HFFc6 (cell line): Measurements from ENCODE around the gene VPS9D1. TPM values are rescaled to one million over a fixed set of nuclear protein-coding genes. Genes with fewer than 3 reads are reported as not detected.

Experiments
- DNase-seq: peaks from one replicate; pipeline ENCODE4 v3.0.0-alpha.2; 2018
- H3K27ac Mint-ChIP-seq: 2 replicates; pipeline ENCODE4 v1.8.0; 2020; ENCODE audit warnings: mild to moderate bottlenecking, mixed read lengths
- H3K27me3 Mint-ChIP-seq: 2 replicates; pipeline ENCODE4 v1.8.0; 2021; ENCODE audit warnings: mild to moderate bottlenecking, moderate library complexity, mixed read lengths; ENCODE audit not compliant: insufficient read depth
- H3K36me3 Mint-ChIP-seq: 2 replicates; pipeline ENCODE4 v1.8.0; 2021; ENCODE audit warnings: low read depth, mixed read lengths
- H3K4me1 Mint-ChIP-seq: 2 replicates; pipeline ENCODE4 v1.8.0; 2020; ENCODE audit warnings: low read depth, mixed read lengths
- H3K4me3 Mint-ChIP-seq: 2 replicates; pipeline ENCODE4 v1.8.0; 2020; ENCODE audit warnings: mild to moderate bottlenecking, moderate library complexity, mixed read lengths
- H3K9me3 Mint-ChIP-seq: 2 replicates; pipeline ENCODE4 v1.8.0; 2020; ENCODE audit warnings: mild to moderate bottlenecking, mixed read lengths
- CTCF ChIP-seq: fragments of 200-600 bp; sonication (generic); IDR thresholded peaks from 2 replicates; pipeline ENCODE4 v1.5.0; 2021; ENCODE audit warnings: antibody characterized with exemption, mild to moderate bottlenecking
- total RNA-seq, 6 experiments: library from RNA; stranded (reverse); fragmentation: NEBNext Ultra II Directional; extraction: Animal tissue kit (Norgen Biotek cat#: 25700); gene quantifications; 2 replicates in 1 of 6; 3 replicates in 5 of 6; pipeline ENCODE4 v1.2.3, GENCODE V29; 2021

Gene VPS9D1
- total RNA-seq, 6 experiments from 2014 or later, result 12.7 to 19.3 (median 16.1) TPM

DNA sequence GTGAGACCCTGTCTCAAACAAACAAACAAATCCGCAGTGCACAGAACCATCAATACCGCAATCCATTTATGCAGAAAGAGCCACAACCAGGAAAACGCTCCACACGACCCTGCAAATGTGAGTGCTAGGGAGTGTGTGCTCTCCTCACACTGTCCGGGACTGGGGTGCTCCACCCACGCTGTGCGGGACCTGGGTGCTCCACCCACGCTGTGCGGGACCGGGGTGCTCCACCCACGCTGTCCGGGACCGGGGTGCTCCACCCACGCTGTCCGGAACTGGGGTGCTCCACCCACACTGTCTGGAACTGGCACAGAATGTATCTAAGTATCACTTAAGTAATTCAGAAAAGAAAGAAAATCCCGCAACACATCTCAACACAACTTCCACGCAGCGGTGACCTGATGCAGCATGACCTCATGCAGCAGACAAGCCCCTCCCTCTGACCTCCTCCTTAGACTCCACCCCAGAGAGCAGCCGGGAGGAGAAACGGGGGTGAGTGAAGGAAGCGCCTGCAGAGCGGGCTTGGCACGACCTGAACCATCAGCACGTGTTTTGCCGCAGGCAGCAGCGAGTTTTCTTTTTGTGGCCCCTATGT lies 39.1 kb upstream of the VPS9D1 start:
- Mint-ChIP-seq H3K36me3 (peaks cover 15% of the 10 kb centered on the region; the same call in 1 of the 2 replicates), H3K9me3 (no peaks in the 10 kb centered on the region), H3K27ac (no peak overlapping the region), H3K4me3 (no peak overlapping the region), H3K27me3 (no peaks in the 10 kb centered on the region), H3K4me1 (no peaks in the 10 kb centered on the region)
- no peak for DNase-seq
- no peak for TF ChIP-seq CTCF

DNA sequence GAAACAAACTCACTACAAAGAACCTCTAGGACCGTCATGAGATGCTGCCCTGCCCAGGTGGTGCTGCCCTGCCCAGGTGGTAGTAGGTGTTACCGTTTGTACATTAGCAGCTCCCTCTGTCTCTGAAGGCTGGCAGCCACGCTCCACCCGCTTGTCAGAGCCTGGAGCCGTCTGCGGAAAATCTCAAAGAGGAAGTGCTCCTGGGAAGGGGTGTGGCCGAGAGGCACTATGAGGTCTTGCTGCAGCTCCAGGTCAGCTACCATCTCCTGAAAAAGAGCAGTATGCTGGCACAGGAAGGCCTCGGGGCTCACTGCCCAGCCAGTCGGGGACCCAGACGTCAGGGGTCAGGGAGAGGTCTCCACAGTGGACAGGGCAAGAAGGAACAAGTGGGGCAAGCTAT lies 28.9 kb upstream of the VPS9D1 start:
- Mint-ChIP-seq H3K4me3 (no peak overlapping the region), H3K9me3 (no peaks in the 10 kb centered on the region), H3K27me3 (peaks cover 4% of the 10 kb centered on the region), H3K27ac (no peak overlapping the region), H3K4me1 (no peaks in the 10 kb centered on the region), H3K36me3 (peaks cover 14% of the 10 kb centered on the region; the same call in 1 of the 2 replicates)
- TF ChIP-seq CTCF, result no peak
- no peak for DNase-seq

DNA sequence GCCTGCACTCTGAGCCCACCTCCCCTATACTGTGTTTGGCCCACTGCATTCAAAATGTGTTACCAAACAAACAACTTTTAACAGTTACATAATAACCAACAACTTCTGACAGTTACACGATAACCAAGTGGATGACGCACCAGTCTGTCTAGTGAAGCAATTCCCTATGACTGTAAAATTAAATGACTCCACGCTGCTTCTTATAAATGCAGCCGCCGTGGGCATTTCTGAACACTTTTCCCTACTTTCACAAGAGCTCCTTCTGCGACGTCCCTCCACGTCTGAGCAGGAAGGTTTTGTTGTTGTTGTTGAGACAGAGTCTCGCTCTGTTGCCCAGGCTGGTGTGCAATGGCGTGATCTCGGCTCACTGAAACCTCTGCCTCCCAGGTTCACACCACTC lies 28.2 kb upstream of the VPS9D1 start:
- Mint-ChIP-seq H3K27me3 (peaks cover 6% of the 10 kb centered on the region), H3K36me3 (peaks cover 14% of the 10 kb centered on the region; the same call in 1 of the 2 replicates), H3K4me3 (no peak overlapping the region), H3K9me3 (no peaks in the 10 kb centered on the region), H3K4me1 (no peaks in the 10 kb centered on the region), H3K27ac (no peak overlapping the region)
- DNase-seq, result no peak
- TF ChIP-seq CTCF, result no peak

DNA sequence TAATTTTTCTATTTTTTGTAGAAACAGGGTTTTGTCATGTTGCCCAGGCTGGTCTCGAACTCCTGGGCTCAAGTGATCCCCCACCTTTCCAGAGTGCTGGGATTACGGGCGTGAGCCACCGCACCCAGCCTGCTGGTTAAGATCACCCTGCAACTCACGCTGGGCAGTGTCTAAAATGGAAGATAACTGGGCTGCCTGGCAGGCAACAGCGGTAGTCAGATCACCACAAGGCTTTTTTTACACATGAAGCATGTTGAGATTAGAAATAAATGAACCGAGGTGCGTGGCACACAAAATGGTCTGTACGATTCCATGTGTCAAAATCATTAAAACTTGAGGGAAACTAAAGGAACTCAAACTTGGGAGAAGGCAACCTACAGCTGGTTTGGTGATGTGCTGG lies 27.4 kb upstream of the VPS9D1 start:
- H3K36me3 Mint-ChIP-seq, result peaks cover 10% of the 10 kb centered on the region; the same call in 1 of the 2 replicates
- peaks cover 6% of the 10 kb centered on the region for H3K27me3 Mint-ChIP-seq
- H3K4me3 Mint-ChIP-seq, result no peak overlapping the region
- TF ChIP-seq CTCF, result no peak
- H3K4me1 Mint-ChIP-seq, result no peaks in the 10 kb centered on the region
- no peak for DNase-seq
- no peak overlapping the region for H3K27ac Mint-ChIP-seq
- no peaks in the 10 kb centered on the region for H3K9me3 Mint-ChIP-seq

DNA sequence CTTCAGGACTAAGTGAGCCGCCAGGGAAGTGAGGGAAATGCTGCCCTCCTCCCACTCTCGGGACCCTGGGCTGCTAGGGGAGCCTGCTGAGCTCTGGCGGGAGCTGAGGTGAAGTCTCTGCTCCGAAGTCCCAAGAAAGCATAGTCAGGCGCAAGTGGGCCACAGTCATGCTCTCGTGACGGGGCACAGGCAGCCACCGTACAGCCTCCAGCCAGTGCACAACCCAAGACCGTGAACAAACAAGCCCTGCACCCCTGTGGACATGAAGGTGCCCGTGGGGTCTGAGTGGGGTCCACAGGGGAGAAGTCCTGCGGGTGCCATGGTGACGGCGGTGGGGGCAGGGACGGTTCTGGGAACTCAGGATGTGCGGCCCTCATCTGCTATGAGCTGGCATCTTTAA lies 25.3 kb upstream of the VPS9D1 start:
- no peak overlapping the region for H3K4me3 Mint-ChIP-seq
- peaks cover 9% of the 10 kb centered on the region; the same call in 1 of the 2 replicates for H3K36me3 Mint-ChIP-seq
- TF ChIP-seq CTCF, result no peak
- no peaks in the 10 kb centered on the region for H3K9me3 Mint-ChIP-seq
- DNase-seq, result no peak
- H3K27me3 Mint-ChIP-seq, result peaks cover 6% of the 10 kb centered on the region
- no peak overlapping the region for H3K27ac Mint-ChIP-seq
- H3K4me1 Mint-ChIP-seq, result no peaks in the 10 kb centered on the region
